ENCODE results near the gene RAB8B.
"Not testable (repeated sequence)": the region's sequence is repeated elsewhere in the genome, so short reads cannot be mapped to it uniquely, and the experiment has no call there.

RAB8B gene

GRCh38 chr15:63237086-63237485, 47.7 kb downstream of the RAB8B start:
- DNase-seq (ENCODE audit: low read depth) = not testable (repeated sequence)

DNA sequence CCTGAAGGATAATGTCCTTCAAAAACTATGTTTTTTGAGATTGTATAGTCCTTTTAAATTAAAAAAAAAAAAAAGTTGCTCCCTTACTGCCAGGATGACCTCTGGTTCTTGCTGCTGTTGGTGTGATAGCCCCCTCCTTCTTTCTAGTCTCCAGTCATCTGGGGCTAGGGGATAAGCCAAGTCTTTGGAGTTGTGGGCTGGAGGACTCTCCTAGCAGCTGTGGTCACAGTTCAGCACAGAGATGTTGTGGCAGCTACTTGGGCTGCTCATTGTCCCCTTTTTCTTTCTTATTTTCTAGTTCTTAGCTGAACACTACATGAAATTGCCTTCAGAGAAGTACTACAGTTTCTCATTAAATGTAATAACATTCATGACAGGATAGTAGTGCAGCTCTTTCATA, 48.8 kb downstream of the RAB8B start:
- DNase-seq (ENCODE audit: low read depth) = no peak

GRCh38 chr15:63238796-63239195, 49.4 kb downstream of the RAB8B start:
- DNase-seq (ENCODE audit: low read depth) = peak; percentile 92

DNA sequence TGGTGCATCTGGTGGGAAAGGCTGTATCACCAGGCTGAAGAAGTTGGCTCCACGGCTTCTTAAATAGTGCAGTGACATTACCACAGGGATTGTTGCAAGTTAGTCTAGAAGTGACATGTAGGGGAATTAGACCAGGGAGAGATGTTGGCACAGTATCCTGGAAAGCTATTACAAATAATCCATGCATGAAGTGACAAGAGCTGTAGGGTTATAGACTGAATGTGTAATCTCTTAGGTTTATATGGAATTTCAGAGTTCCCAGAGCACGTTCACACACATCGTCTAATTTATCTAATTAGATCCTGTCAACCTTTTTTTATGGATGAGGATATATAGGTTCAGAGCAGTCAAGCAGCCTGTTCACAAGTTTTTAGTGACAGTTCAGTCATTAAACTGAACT, 50.7 kb downstream of the RAB8B start:
- DNase-seq (ENCODE audit: low read depth) = no peak

- no peak for DNase-seq (ENCODE audit: low read depth)
Measured at GRCh38 chr15:63241316-63241715, 51.9 kb downstream of the RAB8B start.

DNA sequence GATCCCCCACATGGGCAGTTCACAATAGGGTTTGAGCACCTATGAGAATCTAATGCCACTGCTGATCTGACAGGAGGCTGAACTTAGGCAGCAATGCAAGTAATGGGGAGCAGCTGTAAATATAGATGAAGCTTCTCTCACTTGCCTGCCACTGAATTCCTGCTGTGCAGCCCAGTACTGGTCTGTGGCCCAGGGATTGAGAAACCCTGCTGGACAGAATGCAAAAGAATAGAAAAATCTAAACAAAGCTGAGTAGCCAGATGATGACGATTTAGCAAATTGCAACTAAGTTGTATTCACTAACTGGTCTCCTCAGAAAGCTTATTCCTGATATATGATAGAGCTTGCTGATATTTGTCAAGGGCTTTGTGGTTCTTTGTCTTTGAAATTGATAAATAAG, 53.7 kb downstream of the RAB8B start:
- DNase-seq (ENCODE audit: low read depth) = peak; percentile 54

DNA sequence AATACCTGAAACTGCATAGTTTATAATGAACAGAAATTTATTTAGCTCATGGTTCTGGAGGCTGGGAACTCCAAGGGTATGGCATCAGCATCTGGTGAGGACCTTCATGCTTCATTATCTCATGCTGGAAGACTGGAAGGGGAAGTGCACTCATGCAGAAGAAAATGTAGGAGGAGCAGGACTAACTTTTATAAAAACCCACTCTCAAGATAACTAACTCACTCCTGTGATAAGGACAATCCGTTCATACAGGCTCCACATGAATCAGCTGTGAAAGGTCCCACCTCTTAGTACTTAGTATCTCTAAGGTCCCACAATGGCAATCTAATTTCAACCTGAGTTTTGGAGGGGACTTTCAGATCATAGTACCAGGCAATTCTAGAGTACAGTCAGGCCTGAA, 54.4 kb downstream of the RAB8B start:
- no peak for DNase-seq (ENCODE audit: low read depth)

DNA sequence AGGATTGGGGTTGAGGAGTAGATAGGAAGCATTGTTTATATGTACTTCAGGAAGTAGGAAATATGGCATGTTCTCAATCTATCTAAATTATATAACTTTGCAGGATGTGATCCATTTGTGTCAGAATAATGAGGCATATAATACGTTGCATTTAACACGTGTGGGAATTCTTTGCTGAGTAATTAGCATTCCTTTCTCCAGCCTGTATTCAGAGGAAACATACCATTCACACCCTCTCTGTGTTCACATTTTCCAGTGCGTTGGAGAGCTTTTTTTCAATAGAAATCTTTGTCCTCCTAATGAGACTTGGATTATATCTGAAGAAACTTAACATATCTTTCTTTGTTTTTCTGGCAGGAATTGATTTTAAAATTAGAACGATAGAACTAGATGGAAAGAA, 55.0 kb downstream of the RAB8B start:
- no peak for DNase-seq (ENCODE audit: low read depth)

- no peak for DNase-seq (ENCODE audit: low read depth)
Measured at GRCh38 chr15:63244976-63245645, 55.7 kb downstream of the RAB8B start.

GRCh38 chr15:63246691-63247469, 57.5 kb downstream of the RAB8B start:
- peak; percentile 86 for DNase-seq (ENCODE audit: low read depth)

DNA sequence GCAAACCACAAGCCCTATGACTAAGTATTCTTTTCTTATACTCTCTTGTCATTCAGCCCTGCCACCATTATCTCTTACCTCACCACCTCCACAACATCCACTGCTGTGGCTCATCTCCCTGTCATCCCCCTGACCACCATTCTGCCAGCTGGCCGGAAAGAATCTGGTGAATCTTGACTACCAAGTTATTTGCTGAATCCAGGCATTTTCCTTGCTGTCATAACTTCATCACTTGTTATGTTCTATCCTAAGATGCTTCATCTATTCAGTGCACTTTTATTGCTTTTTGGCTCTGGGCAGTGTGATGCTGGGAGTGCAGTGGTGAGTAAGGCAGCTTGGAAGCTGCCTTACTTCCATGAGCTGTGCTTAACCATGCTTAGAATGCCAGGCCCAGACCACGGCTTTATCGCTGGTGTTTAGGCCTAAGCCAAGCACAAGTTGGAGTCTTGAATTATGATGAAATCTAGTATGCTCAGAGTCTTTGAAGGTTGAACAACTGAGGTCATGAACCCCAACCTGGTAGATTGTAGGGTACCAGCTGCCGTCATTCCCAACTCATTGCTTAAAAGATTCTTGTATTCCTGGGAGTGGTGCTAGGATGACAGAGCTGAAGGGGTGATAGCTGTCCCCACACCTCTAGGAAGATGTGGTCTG, 61.0 kb downstream of the RAB8B start:
- peak; percentile 93 for DNase-seq (ENCODE audit: low read depth)

DNA sequence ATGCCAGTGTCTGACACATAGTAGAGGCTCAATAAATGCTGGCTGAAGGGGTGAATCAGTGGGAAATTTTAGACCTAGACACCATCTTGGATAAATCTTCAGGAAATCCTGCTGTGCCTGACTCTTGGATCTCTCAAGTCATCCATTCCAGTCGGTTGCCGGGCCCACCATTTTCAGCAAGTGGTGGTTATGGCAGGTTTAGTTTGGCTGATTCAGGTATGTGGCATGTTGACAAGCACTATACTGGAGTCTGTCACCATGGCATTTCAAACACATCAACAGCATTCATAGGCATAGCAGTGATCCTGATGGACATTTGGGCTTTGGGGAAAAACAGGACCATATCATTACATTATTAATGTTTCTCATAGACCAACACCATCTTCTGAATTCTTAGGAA, 62.3 kb downstream of the RAB8B start:
- DNase-seq (ENCODE audit: low read depth) = no peak

- no peak for DNase-seq (ENCODE audit: low read depth)
Measured at GRCh38 chr15:63252292-63252691, 62.9 kb downstream of the RAB8B start.

DNA sequence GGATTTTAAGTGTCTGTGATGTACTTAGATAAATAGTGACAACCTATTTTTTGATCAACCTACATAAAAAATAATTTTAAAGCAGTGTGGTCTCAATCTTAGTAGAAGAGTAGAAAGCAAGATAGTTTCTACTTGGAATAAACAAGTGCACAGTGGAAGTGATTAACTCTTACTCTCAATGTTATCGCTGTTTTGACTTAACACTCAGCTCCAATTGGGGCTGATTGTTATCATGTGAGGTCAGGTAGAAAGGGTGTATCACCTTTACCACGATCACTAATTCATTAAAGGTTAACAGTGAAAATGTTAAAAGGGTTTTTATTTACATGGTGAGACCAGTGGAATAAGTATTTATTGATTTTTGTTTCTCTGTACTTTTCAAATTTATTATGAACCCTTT, 65.6 kb downstream of the RAB8B start:
- no peak for DNase-seq (ENCODE audit: low read depth)

DNA sequence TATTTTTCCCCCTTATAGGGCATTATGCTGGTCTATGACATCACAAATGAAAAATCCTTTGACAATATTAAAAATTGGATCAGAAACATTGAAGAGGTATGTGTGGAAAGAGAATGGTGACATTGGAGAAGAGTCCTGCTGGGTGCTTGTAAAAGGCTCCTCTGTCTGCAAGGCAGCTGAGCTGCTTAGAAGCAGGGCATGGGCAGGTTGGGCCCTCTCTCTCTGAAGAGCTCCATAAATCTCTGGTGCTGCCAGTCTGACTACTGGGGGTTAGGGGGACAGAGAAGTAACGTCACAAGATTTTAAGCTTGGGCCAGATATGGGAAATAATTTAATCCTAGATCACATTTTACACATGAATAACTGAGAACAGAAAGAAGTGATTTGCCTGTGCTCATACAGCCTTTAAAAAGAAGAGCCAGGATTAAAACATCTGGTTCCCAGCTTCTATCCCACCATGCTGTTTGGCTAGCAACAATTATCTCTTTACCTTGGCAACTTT, 66.1 kb downstream of the RAB8B start:
- no peak for DNase-seq (ENCODE audit: low read depth)

DNA sequence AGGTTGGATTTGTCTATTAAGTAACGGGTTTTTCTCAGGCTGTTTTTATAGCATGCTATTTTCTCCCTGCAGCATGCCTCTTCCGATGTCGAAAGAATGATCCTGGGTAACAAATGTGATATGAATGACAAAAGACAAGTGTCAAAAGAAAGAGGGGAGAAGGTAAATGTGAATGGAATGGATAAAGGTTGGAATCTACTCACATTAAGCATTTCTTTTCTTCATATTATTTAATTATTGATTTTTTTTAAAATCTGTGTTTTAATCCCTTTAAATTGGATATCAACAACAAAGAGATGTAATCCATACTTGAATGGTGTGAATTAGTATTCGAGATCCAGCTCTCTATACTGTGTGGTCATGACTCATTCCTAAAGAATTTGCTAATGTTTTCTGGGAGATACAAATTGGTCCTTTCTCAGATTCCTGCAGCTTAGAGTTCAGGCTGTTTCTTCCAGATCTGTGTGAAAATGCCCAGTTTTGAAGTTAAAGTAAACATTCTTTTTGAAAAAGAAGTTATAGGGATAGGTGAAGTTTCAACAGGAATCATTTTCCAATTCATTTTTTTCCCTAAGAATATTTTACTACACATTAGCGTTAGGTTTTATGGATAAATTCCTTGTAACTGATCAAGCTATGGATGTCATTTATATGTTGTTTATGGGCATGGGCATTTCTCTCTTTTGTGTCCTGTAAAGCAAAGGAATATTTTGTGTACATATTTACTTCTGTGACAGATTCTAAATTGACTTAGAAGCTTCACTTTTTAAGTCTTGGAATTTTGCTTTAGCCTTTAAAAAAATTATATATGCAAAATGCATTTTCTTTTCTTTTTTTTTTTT, 67.2 kb downstream of the RAB8B start:
- no peak for DNase-seq (ENCODE audit: low read depth)

GRCh38 chr15:63258658-63259057, 69.3 kb downstream of the RAB8B start:
- DNase-seq (ENCODE audit: low read depth) = no peak

DNA sequence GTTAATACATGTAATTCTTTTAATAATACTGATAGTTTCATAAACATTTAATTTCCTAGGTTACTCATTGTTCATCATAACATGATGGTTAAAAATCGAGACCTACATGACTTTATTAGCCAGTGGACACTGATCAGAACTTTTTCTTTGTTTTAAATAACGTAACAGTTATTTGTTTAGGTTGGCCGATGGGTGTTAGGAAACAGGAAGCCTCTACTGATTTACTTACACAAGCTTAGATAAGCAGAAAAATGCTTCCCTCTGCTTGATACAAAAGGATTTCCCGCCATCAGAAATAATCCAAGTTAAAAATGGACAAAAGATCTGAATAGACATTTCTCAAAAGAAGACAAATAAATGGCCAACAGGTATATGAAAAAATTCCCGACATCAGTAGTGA, 71.4 kb downstream of the RAB8B start:
- DNase-seq (ENCODE audit: low read depth) = no peak

DNA sequence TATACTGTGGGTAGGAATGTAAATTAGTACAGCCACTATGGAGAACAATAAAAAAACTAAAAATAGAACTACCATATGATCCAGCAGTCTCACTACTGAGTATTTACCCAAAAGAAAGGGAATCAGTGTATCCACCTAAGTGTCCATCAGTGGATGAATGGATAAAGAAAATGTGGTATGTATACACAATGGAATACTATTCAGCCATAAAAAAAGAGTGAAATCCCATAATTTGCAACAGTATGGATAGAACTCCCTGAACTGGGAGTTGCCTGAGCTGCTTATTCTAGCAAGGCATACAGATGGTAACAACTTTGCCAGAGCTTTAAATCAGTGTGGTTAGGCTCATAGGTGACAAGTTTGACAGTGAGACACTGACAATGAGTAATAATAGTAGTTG, 71.9 kb downstream of the RAB8B start:
- no peak for DNase-seq (ENCODE audit: low read depth)

DNA sequence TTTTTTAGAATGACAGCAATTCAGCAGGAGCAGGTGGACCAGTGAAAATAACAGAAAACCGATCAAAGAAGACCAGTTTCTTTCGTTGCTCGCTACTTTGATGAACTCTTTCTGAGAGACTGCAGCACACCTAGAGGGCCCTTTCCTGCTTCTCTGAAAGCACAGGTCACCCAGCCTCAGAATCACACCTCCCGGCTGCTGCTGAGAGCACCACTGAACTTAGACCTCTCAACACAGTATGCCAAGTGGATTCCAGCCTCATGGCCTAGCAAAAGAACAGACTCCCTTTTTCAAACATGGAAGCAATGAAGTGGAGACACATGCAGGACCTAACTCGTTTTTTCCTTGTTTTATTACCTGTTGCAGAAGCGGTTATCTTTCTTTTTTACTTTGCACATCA, 74.1 kb downstream of the RAB8B start:
- DNase-seq (ENCODE audit: low read depth) = no peak

- no peak for DNase-seq (ENCODE audit: low read depth)
Measured at GRCh38 chr15:63264688-63265293, 75.4 kb downstream of the RAB8B start.

DNA sequence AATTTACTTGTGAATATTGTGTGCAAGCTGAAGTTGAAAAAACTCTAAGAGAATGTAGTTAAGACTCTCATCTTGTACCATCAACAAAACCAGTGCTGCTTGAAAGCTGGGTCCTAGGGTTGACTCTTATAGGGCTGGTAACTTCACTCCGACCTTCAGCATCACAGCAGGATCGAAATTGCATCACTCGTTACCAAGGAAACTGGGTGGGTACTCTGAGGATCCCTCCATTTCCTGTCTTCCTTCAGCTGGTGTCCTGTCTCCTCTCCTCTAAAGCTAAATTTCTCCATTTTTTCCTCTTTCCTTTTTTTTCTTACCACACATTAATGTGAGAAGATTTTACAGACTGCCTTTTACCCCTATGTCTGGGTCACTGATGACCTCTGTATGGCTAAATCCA, 85.0 kb downstream of the RAB8B start:
- DNase-seq (ENCODE audit: low read depth) = no peak
